CD4-positive, alpha-beta T cell treated with Interleukin-12 subunit alpha and Interleukin-12 subunit beta, for 1 hour (primary cell): ENCODE results near the gene HOXA4.
A peak's percentile ranks its signal among the peaks of the same experiment; 100 is the strongest.

Source experiments
- DNase-seq: peaks from one replicate; pipeline ENCODE4 v3.0.0-alpha.2; 2020

The HOXA4 gene

GRCh38 chr7:27130540-27131389 lies at the start of gene HOXA4:
HOXA4 (minus strand) TSS chr7:27130757; CDS start chr7:27130733, 24 bp downstream.
- DNase-seq: peak; percentile 80

- DNase-seq: peak; percentile 62
Measured at GRCh38 chr7:27179503-27180430, 49.2 kb upstream of the HOXA4 start.

GRCh38 chr7:27179030-27179429 lies 48.5 kb upstream of the HOXA4 start:
- no peak for DNase-seq

- no peak for DNase-seq
Measured at GRCh38 chr7:27178366-27178765, 47.8 kb upstream of the HOXA4 start.

- DNase-seq: no peak
Measured at GRCh38 chr7:27177795-27178320, 47.3 kb upstream of the HOXA4 start.

- DNase-seq: no peak
Measured at GRCh38 chr7:27176962-27177794, 46.6 kb upstream of the HOXA4 start.

- DNase-seq: no peak
Measured at GRCh38 chr7:27176524-27176845, 45.9 kb upstream of the HOXA4 start.

- DNase-seq: no peak
Measured at GRCh38 chr7:27175626-27176523, 45.3 kb upstream of the HOXA4 start.

GRCh38 chr7:27174874-27175625 lies 44.5 kb upstream of the HOXA4 start:
- no peak for DNase-seq

- DNase-seq: no peak
Measured at GRCh38 chr7:27173956-27174873, 43.7 kb upstream of the HOXA4 start, which contains the start of gene HOXA10. HOXA10 (minus strand) TSS chr7:27174320; CDS start chr7:27174306, 14 bp downstream.

- DNase-seq: peak; percentile 26
Measured at GRCh38 chr7:27173511-27173955, 43.0 kb upstream of the HOXA4 start.

- no peak for DNase-seq
Measured at GRCh38 chr7:27172823-27173510, 42.4 kb upstream of the HOXA4 start.

GRCh38 chr7:27172315-27172774 lies 41.8 kb upstream of the HOXA4 start:
- no peak for DNase-seq

GRCh38 chr7:27171637-27172314 lies 41.2 kb upstream of the HOXA4 start:
- DNase-seq: no peak

GRCh38 chr7:27171325-27171636 lies 40.7 kb upstream of the HOXA4 start:
- no peak for DNase-seq

GRCh38 chr7:27170426-27171324 lies 40.1 kb upstream of the HOXA4 start:
- no peak for DNase-seq
